Tibial nerve (tissue), 4 donors: Measurements from ENCODE around the gene BAIAP3.

Source experiments
- CTCF ChIP-seq, 5 experiments: fragments of 200-600 bp in 3 of 5; fragments of 450-650 bp in 2 of 5; sonication (generic) in 3 of 5; IDR thresholded peaks; one replicate each; pipeline ENCODE4 v1.5.1; 2016 to 2019; ENCODE audit warnings: antibody characterized with exemption in 5 of 5, mild to moderate bottlenecking in 3 of 5, moderate library complexity in 2 of 5
- EP300 ChIP-seq, 2 donors: sonication (generic); formaldehyde crosslinking; IDR thresholded peaks; one replicate each; pipeline ENCODE4 v1.6.1; 2017; ENCODE audit warnings: antibody characterized with exemption in 2 of 2, mild to moderate bottlenecking in 1 of 2
- POLR2A ChIP-seq, 2 donors: fragments of 450-650 bp; IDR thresholded peaks; one replicate each; pipeline ENCODE4 v1.6.1; 2017; ENCODE audit warnings: antibody characterized with exemption in 2 of 2, mild to moderate bottlenecking in 2 of 2, moderate library complexity in 2 of 2

GRCh38 chr16:1295465-1295864, 38.0 kb upstream of the BAIAP3 start:
- TF ChIP-seq CTCF (IDR thresholded peaks at IDR 0.05) (no peak), POLR2A (IDR thresholded peaks at IDR 0.05) (no peak), EP300 (IDR thresholded peaks at IDR 0.05) (no peak)
